Rectal smooth muscle tissue (tissue), 1 donor: ENCODE measurements around the gene SLC9C2.
"Not testable (repeated sequence)": the region's sequence is repeated elsewhere in the genome, so short reads cannot be mapped to it uniquely, and the experiment has no call there.

Source experiments
- H3K27ac ChIP-seq: one replicate; pipeline ENCODE4 v1.7.0; 2013; ENCODE audit warnings: low read depth, low read length, inconsistent platforms
- H3K27me3 ChIP-seq: one replicate; pipeline ENCODE4 v1.7.0; 2013; ENCODE audit warnings: low read length; ENCODE audit not compliant: control insufficient read depth, insufficient read depth
- H3K36me3 ChIP-seq: one replicate; pipeline ENCODE4 v1.7.0; 2013; ENCODE audit warnings: low read length; ENCODE audit not compliant: control insufficient read depth, insufficient read depth
- H3K4me1 ChIP-seq: one replicate; pipeline ENCODE4 v1.7.0; 2013; ENCODE audit warnings: low read length; ENCODE audit not compliant: control insufficient read depth, insufficient read depth
- H3K4me3 ChIP-seq: one replicate; pipeline ENCODE4 v1.7.0; 2013; ENCODE audit warnings: low read length
- H3K9ac ChIP-seq: one replicate; pipeline ENCODE4 v1.7.0; 2013; ENCODE audit warnings: low read length

SLC9C2 gene

GRCh38 chr1:173603056-173603591 lies at the start of gene SLC9C2:
SLC9C2 (minus strand) TSS chr1:173603072; CDS start chr1:173601776, 1,296 bp downstream.
- H3K9ac ChIP-seq, result no peak within 1 kb of the TSS
- no peak within 1 kb of the TSS for H3K27ac ChIP-seq
- H3K4me3 ChIP-seq, result no peak within 1 kb of the TSS

GRCh38 chr1:173648880-173649605 lies 46.2 kb upstream of the SLC9C2 start:
- H3K4me3 ChIP-seq, result no peak overlapping the region
- H3K27me3 ChIP-seq, result no peaks in the 10 kb centered on the region

More at GRCh38 chr1:173603056-173603591, at the start of gene SLC9C2:
- Histone ChIP-seq H3K27me3 (no peaks in the 10 kb centered on the region), H3K4me1 (no peaks in the 10 kb centered on the region), H3K36me3 (no peaks in the 10 kb centered on the region)

GRCh38 chr1:173646656-173647055 lies 43.8 kb upstream of the SLC9C2 start:
- Histone ChIP-seq H3K4me3 (no peak overlapping the region), H3K4me1 (no peaks in the 10 kb centered on the region), H3K27ac (no peak overlapping the region), H3K9ac (no peak overlapping the region), H3K27me3 (no peaks in the 10 kb centered on the region), H3K36me3 (no peaks in the 10 kb centered on the region)

More at GRCh38 chr1:173648880-173649605, 46.2 kb upstream of the SLC9C2 start:
- Histone ChIP-seq H3K27ac (no peak overlapping the region), H3K9ac (no peak overlapping the region), H3K36me3 (no peaks in the 10 kb centered on the region), H3K4me1 (no peaks in the 10 kb centered on the region)

- not testable (repeated sequence) for H3K27me3 ChIP-seq, H3K9ac ChIP-seq, H3K4me1 ChIP-seq, H3K36me3 ChIP-seq, H3K27ac ChIP-seq, H3K4me3 ChIP-seq
Observed at GRCh38 chr1:173642450-173643139, 39.7 kb upstream of the SLC9C2 start.

- no peaks in the 10 kb centered on the region for H3K27me3 ChIP-seq
- no peak overlapping the region for H3K27ac ChIP-seq
- no peaks in the 10 kb centered on the region for H3K36me3 ChIP-seq
- H3K4me1 ChIP-seq, result no peaks in the 10 kb centered on the region
- H3K4me3 ChIP-seq, result no peak overlapping the region
- H3K9ac ChIP-seq, result no peak overlapping the region
Observed at GRCh38 chr1:173639102-173639501, 36.2 kb upstream of the SLC9C2 start.

GRCh38 chr1:173638043-173639021 lies 35.5 kb upstream of the SLC9C2 start:
- Histone ChIP-seq H3K4me1 (no peaks in the 10 kb centered on the region), H3K4me3 (no peak overlapping the region), H3K9ac (no peak overlapping the region), H3K27ac (no peak overlapping the region), H3K27me3 (no peaks in the 10 kb centered on the region), H3K36me3 (no peaks in the 10 kb centered on the region)

GRCh38 chr1:173637236-173638042 lies 34.6 kb upstream of the SLC9C2 start:
- not testable (repeated sequence) for H3K4me3 ChIP-seq, H3K27ac ChIP-seq

GRCh38 chr1:173635116-173635515 lies 32.2 kb upstream of the SLC9C2 start, which contains the start of gene TEX50:
TEX50 (plus strand) TSS chr1:173635338; CDS start chr1:173635522, 184 bp downstream.
- no peak within 1 kb of the TSS for H3K27ac ChIP-seq
- H3K9ac ChIP-seq, result no peak within 1 kb of the TSS
- H3K27me3 ChIP-seq, result no peaks in the 10 kb centered on the region
- no peaks in the 10 kb centered on the region for H3K36me3 ChIP-seq
- no peaks in the 10 kb centered on the region for H3K4me1 ChIP-seq
- no peak within 1 kb of the TSS for H3K4me3 ChIP-seq

More at GRCh38 chr1:173637236-173638042, 34.6 kb upstream of the SLC9C2 start:
- H3K9ac ChIP-seq, H3K4me1 ChIP-seq, H3K36me3 ChIP-seq, H3K27me3 ChIP-seq: not testable (repeated sequence)

GRCh38 chr1:173628888-173629287 lies 26.0 kb upstream of the SLC9C2 start:
- no peak overlapping the region for H3K27ac ChIP-seq
- no peak overlapping the region for H3K4me3 ChIP-seq
- H3K4me1 ChIP-seq, result no peaks in the 10 kb centered on the region
- no peaks in the 10 kb centered on the region for H3K27me3 ChIP-seq
- H3K36me3 ChIP-seq, result no peaks in the 10 kb centered on the region
- H3K9ac ChIP-seq, result no peak overlapping the region

- Histone ChIP-seq H3K4me1 (no peaks in the 10 kb centered on the region), H3K27ac (no peak overlapping the region), H3K9ac (no peak overlapping the region), H3K27me3 (no peaks in the 10 kb centered on the region), H3K36me3 (no peaks in the 10 kb centered on the region), H3K4me3 (no peak overlapping the region)
Observed at GRCh38 chr1:173627269-173627668, 24.4 kb upstream of the SLC9C2 start.

GRCh38 chr1:173616859-173617258 lies 14.0 kb upstream of the SLC9C2 start:
- no peaks in the 10 kb centered on the region for H3K36me3 ChIP-seq
- no peak overlapping the region for H3K27ac ChIP-seq
- no peak overlapping the region for H3K9ac ChIP-seq
- H3K4me3 ChIP-seq, result no peak overlapping the region
- no peaks in the 10 kb centered on the region for H3K4me1 ChIP-seq
- no peaks in the 10 kb centered on the region for H3K27me3 ChIP-seq
